Rectal smooth muscle tissue (tissue), 1 donor: ENCODE data around the gene KMT2C.
"Not testable (repeated sequence)": the region's sequence is repeated elsewhere in the genome, so short reads cannot be mapped to it uniquely, and the experiment has no call there.

Experiments
- H3K27ac ChIP-seq: one replicate; pipeline ENCODE4 v1.7.0; 2013; ENCODE audit warnings: low read depth, low read length, inconsistent platforms
- H3K27me3 ChIP-seq: one replicate; pipeline ENCODE4 v1.7.0; 2013; ENCODE audit warnings: low read length; ENCODE audit not compliant: control insufficient read depth, insufficient read depth
- H3K36me3 ChIP-seq: one replicate; pipeline ENCODE4 v1.7.0; 2013; ENCODE audit warnings: low read length; ENCODE audit not compliant: control insufficient read depth, insufficient read depth
- H3K4me1 ChIP-seq: one replicate; pipeline ENCODE4 v1.7.0; 2013; ENCODE audit warnings: low read length; ENCODE audit not compliant: control insufficient read depth, insufficient read depth
- H3K4me3 ChIP-seq: one replicate; pipeline ENCODE4 v1.7.0; 2013; ENCODE audit warnings: low read length
- H3K9ac ChIP-seq: one replicate; pipeline ENCODE4 v1.7.0; 2013; ENCODE audit warnings: low read length

The KMT2C gene

GRCh38 chr7:152245417-152245816 is 190.4 kb downstream of the KMT2C start:
- H3K4me3 ChIP-seq = not testable (repeated sequence)

DNA sequence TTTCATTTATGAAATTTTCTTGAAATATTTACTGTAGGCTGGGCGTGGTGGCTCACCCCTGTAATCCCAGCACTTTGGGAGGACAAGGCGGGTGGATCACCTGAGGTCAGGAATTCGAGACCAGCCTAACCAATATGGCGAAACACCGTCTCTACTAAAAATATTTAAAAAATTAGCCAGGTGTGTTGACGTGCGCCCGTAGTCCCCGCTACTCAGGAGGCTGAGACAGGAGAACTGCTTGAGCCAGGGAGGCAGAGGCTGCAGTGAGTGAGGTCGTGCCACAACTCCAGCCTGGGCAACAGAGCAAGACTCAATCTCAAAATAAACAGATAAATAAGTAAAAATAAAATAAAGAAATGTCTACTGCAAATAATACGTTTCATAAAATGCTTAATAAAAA is 192.3 kb downstream of the KMT2C start:
- not testable (repeated sequence) for H3K27ac ChIP-seq, H3K36me3 ChIP-seq, H3K4me3 ChIP-seq, H3K9ac ChIP-seq, H3K4me1 ChIP-seq, H3K27me3 ChIP-seq

More at GRCh38 chr7:152245417-152245816, 190.4 kb downstream of the KMT2C start:
- not testable (repeated sequence) for H3K4me1 ChIP-seq, H3K27ac ChIP-seq, H3K9ac ChIP-seq, H3K36me3 ChIP-seq, H3K27me3 ChIP-seq

DNA sequence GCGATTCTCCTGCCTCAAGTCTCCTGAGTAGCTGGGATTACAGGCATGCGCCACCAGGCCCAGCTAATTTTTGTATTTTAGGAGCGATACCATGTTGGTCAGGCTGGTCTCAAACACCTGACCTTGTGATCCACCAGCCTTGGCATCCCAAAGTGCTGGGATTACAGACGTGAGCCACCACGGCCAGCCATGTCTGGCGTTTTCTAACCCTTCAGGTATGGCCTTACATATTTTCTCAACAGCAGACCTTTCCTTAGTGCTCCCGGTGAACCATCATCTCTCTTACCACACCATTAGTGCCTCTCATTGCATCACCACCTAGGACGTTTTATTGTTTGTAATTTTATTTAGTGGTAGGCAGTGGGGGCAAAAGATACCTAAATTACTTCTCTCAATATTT is 194.5 kb downstream of the KMT2C start:
- H3K9ac ChIP-seq, H3K27ac ChIP-seq, H3K4me1 ChIP-seq, H3K36me3 ChIP-seq, H3K27me3 ChIP-seq, H3K4me3 ChIP-seq: not testable (repeated sequence)

- H3K27me3 ChIP-seq, H3K36me3 ChIP-seq, H3K4me3 ChIP-seq, H3K9ac ChIP-seq, H3K27ac ChIP-seq, H3K4me1 ChIP-seq: not testable (repeated sequence)
Measured at GRCh38 chr7:152236306-152236705, 199.5 kb downstream of the KMT2C start.

- H3K4me3 ChIP-seq, H3K27ac ChIP-seq, H3K4me1 ChIP-seq, H3K27me3 ChIP-seq, H3K9ac ChIP-seq, H3K36me3 ChIP-seq: not testable (repeated sequence)
Measured at GRCh38 chr7:152234421-152234820, 201.4 kb downstream of the KMT2C start.

DNA sequence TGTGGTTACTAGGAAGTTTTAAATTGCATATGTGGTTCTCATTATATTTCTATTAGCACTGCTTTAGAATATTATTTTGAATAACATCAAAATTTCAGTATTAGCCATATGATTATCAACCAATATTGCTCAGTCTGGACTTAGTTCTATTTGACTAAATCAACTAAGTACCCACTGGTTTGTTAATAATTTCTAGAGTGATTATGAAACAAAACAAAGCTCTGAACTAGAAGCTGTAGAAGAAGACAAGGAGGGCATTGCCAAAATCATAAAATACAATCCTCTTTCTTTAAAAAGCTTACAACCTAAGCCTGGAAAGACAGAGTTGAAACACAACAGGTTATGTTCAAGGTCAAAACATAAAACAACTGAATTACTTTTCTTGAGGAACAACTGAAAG is 204.7 kb downstream of the KMT2C start:
- no peak overlapping the region for H3K4me3 ChIP-seq
- H3K27me3 ChIP-seq = no peaks in the 10 kb centered on the region
- no peaks in the 10 kb centered on the region for H3K36me3 ChIP-seq
- H3K9ac ChIP-seq = no peak overlapping the region
- no peaks in the 10 kb centered on the region for H3K4me1 ChIP-seq
- H3K27ac ChIP-seq = no peak overlapping the region

- not testable (repeated sequence) for H3K27me3 ChIP-seq, H3K9ac ChIP-seq, H3K27ac ChIP-seq, H3K36me3 ChIP-seq, H3K4me1 ChIP-seq, H3K4me3 ChIP-seq
Measured at GRCh38 chr7:152219556-152219955, 216.2 kb downstream of the KMT2C start.

DNA sequence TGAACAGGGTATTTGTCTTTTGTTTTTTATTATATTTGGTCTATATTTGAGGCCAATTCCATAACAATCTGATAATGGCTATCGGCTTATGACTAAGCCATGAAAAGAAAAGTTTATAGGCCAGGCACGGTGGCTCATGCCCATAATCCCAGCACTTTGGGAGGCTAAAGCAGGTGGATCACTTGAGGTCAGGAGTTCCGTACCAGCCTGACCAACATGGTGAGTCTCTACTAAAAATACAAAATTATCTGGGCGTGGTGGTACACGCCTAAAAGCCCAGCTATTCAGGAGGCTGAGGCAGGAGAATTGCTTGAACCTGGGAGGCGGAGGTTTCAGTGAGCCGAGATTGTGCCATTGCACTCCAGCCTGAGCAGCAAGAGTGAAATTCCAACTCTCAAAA is 227.0 kb downstream of the KMT2C start:
- H3K27me3 ChIP-seq, H3K4me3 ChIP-seq, H3K4me1 ChIP-seq, H3K27ac ChIP-seq, H3K9ac ChIP-seq, H3K36me3 ChIP-seq: not testable (repeated sequence)

DNA sequence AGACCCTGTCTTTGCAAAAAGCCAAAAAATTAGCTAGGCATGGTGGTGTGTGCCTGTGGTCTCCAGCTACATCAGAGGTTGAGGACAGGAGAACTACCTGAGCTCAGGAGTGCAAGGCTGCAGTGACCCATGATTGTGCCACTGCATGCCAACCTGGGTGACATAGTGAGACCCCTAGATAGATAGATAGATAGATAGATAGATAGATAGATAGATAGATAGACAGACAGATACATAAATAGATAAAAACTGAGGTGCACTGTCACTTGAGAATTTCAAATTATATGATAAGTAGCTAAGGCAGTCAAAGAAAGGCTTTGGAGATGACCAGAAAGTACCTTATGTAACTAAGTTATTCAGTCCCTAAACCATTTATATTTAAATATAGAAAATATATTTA is 231.4 kb downstream of the KMT2C start:
- not testable (repeated sequence) for H3K36me3 ChIP-seq

DNA sequence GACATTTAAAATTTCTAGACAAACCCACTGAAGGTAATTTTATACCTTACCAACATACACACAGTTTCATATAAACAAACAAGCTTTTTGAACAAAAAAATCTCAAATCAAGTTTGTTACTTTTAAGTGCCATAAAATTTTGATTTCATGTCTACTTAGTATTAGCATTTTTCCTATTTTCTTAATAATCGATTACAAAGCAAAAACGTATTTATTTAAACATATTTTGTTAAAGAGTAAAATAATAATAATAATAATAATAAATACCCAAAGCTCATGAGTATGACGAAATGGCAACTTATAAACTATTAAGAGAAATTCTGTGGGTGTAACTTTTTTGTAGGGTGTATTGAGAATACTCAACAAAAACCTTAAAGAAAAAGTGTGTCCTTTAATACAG is 232.7 kb downstream of the KMT2C start:
- H3K4me3 ChIP-seq = no peak overlapping the region
- no peak overlapping the region for H3K9ac ChIP-seq
- no peaks in the 10 kb centered on the region for H3K4me1 ChIP-seq
- no peaks in the 10 kb centered on the region for H3K27me3 ChIP-seq
- no peak overlapping the region for H3K27ac ChIP-seq
- peaks cover 12% of the 10 kb centered on the region for H3K36me3 ChIP-seq

More for the DNA sequence above, 231.4 kb downstream of the KMT2C start:
- H3K27me3 ChIP-seq, H3K4me1 ChIP-seq, H3K27ac ChIP-seq, H3K4me3 ChIP-seq, H3K9ac ChIP-seq: not testable (repeated sequence)

DNA sequence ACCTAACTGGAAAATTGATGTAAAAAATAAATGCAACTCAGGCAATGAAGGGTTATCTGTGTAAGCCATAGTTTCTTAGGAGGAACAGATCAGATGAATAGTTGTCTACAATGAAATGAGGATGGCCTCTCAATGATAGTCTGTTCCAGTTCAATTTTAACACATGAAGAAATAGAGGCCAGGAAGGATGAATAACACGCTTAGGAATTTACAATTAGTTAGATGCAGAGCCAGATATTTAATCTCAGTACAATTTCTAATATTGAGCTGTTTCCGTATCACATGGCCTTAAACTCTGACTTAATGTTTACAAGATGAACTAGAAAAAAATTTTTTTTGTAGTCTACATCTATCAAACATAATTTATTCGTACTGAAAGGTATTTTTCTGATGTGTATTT is 233.7 kb downstream of the KMT2C start:
- H3K27ac ChIP-seq = no peak overlapping the region
- no peak overlapping the region for H3K4me3 ChIP-seq
- H3K4me1 ChIP-seq = no peaks in the 10 kb centered on the region
- H3K36me3 ChIP-seq = peaks cover 12% of the 10 kb centered on the region
- no peaks in the 10 kb centered on the region for H3K27me3 ChIP-seq
- H3K9ac ChIP-seq = no peak overlapping the region

GRCh38 chr7:152200395-152200794 is 235.4 kb downstream of the KMT2C start:
- H3K4me1 ChIP-seq = no peaks in the 10 kb centered on the region
- H3K4me3 ChIP-seq = no peak overlapping the region
- H3K9ac ChIP-seq = no peak overlapping the region
- no peak overlapping the region for H3K27ac ChIP-seq
- H3K36me3 ChIP-seq = peaks cover 12% of the 10 kb centered on the region
- H3K27me3 ChIP-seq = no peaks in the 10 kb centered on the region

- H3K4me1 ChIP-seq = no peaks in the 10 kb centered on the region
- H3K36me3 ChIP-seq = peaks cover 18% of the 10 kb centered on the region
- H3K9ac ChIP-seq = no peak overlapping the region
- H3K27me3 ChIP-seq = no peaks in the 10 kb centered on the region
- no peak overlapping the region for H3K27ac ChIP-seq
- no peak overlapping the region for H3K4me3 ChIP-seq
Measured at GRCh38 chr7:152196391-152196790, 239.4 kb downstream of the KMT2C start.

GRCh38 chr7:152193880-152194279 is 241.9 kb downstream of the KMT2C start:
- no peak overlapping the region for H3K27ac ChIP-seq
- no peak overlapping the region for H3K4me3 ChIP-seq
- H3K4me1 ChIP-seq = no peaks in the 10 kb centered on the region
- H3K9ac ChIP-seq = no peak overlapping the region
- H3K27me3 ChIP-seq = no peaks in the 10 kb centered on the region
- peaks cover 25% of the 10 kb centered on the region for H3K36me3 ChIP-seq
